NCI-H526 (cell line): Measurements from ENCODE around the gene MCHR1.
"Not testable (repeated sequence)": the region's sequence is repeated elsewhere in the genome, so short reads cannot be mapped to it uniquely, and the experiment has no call there.

Source experiments
- DNase-seq, 2 experiments: peaks; one replicate each; lab custom pipeline; 2025; lab: John Stamatoyannopoulos, UW

The MCHR1 gene

DNA sequence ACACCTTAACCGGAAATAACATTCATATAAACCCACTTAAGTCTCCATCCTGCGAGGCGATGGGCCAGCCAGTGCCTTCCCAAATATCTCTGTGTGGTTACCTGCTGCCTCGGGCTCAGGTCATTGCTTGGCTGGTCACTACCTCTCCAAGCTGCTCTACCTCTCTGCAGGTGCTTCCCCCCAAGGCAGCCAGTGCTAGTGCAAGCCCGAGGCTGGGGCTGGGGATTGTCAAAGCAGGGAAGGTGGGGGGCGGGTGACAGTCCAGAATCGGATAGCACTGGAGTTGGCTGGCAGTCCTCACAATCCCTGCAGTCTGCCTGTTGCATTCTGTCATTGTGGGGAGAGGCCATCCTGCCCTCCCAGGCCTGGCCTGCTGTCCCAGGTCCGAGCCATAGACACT lies 11.1 kb downstream of the MCHR1 start:
- DNase-seq, result no peak

GRCh38 chr22:40691532-40691931 lies 12.2 kb downstream of the MCHR1 start:
- no peak for DNase-seq

DNA sequence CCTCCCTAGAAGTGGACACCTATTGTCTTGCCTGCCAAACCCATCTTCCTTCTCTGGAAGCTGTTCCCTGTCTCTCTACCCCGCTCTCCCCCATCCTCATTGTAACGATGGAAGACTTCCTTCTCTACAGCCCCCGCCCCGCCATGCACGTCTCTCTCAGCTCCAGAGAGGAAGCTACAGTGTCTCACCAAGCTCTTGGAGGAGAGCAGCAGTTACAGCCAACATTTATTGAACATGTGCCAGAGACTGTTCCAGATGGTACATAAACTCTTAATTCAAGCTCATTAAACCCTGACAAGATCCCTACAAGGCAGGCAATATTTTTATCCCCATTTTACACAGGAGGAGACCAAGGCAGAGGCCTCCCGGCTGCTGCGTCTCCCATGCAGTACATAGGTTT lies 15.1 kb downstream of the MCHR1 start:
- no peak for DNase-seq

DNA sequence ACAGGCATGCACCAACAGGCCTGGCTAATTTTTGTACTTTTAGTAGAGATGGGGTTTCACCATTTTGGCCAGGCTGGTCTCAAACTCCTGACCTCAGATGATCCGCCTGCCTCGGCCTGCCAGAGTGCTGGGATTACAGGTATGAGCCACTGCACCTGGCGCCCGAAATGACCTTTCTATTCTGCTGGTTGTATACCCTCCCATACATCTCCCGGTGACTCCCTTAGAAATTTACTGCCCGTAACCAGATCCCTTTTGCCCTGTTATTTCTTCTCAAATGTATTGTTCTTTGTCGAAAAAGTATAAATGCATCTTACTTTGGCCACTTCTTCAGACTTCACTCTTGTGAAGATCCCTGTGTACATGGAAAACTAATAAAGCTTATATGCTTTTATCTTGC lies 22.0 kb downstream of the MCHR1 start:
- no peak for DNase-seq

DNA sequence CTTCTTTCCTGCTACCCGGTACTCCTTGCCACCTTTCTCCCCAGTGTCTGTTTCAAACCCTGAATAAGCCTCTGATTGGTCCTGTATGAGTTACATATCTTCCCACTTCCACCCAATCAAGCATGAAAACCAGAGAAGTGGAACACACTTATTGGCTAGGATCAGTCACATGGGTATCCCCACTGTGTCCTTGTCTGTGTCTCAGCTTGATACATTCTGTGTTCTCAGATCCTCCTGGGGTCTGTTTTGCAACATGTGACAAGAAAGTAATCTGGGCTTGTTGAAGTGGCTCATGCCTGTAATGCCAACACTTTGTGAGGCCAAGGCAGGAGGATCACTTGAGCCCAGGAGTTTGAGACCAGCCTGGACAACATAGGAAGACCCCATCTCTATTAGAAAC lies 23.9 kb downstream of the MCHR1 start:
- DNase-seq, result no peak

DNA sequence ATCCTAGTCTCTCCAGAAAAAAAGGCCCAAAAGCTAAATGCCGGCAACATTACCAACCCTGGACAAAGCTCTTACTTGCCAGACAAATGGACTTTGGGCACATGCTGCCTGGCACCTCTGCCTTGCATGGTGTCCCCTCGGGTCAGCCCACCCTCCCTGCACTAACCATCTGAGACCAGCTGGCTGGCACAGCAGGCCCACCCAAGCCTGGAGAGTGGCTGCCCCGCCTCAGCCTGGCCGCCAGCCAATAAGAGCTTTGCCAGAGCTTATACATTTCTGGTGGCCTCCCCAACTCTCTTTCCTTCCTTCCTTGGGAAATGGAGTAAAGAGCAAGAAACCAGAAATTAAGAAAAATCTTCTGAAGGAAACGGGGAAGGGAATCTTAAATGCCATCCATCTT lies 24.5 kb downstream of the MCHR1 start:
- DNase-seq, result no peak

GRCh38 chr22:40705918-40706682 lies 26.8 kb downstream of the MCHR1 start:
- DNase-seq, result no peak

DNA sequence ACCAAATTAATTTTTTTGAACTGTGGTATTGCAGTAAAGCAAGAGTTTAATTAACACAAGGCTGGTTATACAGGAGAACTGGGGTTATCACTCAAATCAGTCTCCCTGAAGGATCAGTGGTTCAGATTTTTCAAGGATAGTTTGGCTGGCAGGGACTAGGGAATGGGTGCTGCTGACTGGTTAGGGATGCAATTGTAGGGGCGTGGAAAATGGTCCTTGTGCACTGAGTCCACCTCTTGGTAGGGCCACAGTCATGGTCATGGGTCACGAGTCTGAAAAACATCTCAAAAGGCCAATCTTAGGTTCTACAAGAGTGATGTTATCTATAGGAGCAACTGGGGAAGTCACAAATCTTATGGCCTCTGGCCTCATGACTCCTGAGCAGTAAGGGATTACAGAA lies 27.9 kb downstream of the MCHR1 start:
- no peak for DNase-seq

DNA sequence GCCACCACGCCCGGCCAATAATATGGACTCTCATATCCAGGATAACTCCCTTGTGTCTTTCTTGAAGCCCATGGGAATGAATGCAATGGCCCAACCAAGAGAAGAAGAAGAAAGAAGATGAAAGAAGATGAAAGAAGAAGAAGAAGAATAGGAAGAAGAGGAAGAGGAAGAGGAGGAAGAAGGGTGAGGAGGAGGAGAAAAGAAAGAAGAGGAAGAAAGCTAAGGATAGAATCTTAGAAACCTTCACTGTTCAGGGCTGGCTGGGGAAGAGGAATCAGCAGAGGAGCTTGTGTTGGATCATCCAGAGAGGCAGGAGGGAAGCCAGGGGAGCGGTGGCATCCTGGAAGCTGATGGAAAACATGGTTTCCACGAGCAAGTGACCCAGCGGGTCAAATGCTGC lies 28.9 kb downstream of the MCHR1 start:
- no peak for DNase-seq

GRCh38 chr22:40709752-40710413 lies 30.6 kb downstream of the MCHR1 start:
- no peak for DNase-seq

DNA sequence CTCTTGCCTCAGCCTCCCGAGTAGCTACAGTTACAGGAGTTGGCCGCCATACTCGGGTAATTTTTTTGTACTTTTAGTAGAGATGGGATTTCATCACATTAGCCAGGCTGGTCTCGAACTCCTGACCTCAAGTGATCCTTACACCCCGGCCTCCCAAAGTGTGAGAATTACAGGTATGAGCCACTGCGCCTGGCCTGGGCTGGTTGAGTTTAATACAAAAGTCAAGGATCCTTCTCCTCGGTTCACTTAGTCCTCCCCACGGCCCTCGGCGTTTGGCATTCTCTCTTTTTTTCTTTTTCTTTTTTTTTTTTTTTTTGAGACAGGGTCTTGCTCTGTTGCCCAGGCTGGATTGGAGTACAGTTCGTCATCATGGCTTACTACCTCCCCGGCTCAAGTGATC lies 33.0 kb downstream of the MCHR1 start:
- no peak for DNase-seq

- no peak for DNase-seq
Observed at GRCh38 chr22:40714499-40715337, 35.4 kb downstream of the MCHR1 start.

DNA sequence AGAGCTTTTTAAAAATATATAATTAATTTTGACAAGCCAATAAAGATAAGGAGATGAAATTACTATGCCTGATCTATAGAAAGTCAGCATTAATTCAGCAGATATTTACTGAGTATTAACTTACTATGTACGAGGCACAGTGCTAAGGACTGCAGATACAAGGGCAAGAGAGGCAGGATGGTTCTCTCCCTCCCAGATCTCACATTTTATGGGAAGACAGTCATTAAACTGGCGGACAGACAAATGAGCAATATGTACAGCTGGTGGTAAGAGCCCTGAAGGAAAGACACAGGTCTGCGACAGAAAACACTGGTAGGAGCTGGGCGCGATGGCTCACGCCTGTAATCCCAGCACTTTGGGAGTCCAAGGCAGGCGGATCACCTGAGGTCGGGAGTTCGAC lies 36.8 kb downstream of the MCHR1 start:
- no peak for DNase-seq

GRCh38 chr22:40717657-40718056 lies 38.4 kb downstream of the MCHR1 start:
- DNase-seq, result not testable (repeated sequence)

GRCh38 chr22:40718250-40719204 lies 39.2 kb downstream of the MCHR1 start:
- DNase-seq, result no peak

DNA sequence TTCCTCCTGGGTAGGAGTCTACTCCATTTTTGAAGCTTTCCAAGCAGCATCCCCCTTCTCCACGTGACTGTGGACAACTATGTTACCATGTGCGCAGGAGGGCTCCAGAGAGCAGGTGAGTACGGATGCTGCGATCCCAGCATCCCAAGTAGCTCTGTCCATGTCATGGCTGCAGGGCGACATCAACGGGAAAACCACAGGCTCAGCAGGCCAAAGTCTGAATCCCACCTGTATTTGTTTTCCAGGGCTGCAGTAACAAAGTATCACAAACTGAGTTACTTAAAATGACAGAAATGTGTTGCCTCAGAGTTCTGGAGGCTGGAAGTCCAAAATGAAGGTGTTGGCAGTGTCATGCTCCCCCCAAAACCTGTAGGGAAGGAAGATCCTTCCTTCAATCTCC lies 40.3 kb downstream of the MCHR1 start:
- DNase-seq, result no peak

DNA sequence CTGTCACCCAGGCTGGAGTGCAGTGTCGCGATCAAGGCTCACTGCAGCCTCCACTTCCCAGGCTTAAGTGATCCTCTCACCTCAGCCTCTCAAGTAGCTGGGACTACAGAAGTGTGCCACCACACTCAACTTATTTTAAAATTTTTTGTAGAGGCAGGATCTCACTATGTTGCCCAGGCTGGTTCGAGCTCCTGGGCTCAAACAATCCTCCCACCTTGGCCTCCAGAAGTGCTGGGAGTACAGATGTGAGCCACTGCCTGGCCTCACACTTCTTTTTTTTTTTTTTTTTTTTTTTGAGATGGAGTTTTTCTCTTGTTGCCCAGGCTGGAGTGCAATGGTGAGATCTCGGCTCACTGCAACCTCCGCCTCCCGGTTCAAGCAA lies 40.9 kb downstream of the MCHR1 start:
- DNase-seq, result not testable (repeated sequence)

- no peak for DNase-seq
Observed at GRCh38 chr22:40720538-40721256, 41.4 kb downstream of the MCHR1 start.

- no peak for DNase-seq
Observed at GRCh38 chr22:40721266-40721665, 42.0 kb downstream of the MCHR1 start.

DNA sequence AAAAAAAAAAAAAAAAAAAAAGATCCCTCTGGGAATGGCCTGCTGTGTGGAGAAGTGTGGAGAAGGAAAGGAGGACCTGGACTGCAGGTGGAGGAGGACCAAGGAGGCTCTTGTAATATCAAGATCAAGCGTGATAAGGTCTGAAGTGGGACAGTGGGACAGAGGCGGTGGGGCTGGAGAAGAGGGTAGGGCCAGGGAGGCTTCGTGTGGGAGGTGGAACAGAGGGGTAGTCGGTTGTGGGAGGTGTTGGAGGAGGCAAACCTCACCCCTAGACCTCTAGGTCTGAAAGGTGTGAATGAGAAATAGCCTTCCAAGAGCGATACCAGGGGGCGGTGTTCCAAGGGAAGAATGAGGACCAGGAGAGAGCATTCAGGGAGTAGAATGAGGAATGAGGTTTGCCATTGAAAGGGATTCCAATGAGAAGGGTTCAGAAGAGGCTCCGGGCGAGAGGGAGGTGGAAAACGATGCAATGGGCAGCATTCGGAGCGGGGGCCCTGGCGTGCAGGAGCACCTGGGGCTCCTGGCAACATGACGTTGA lies 44.2 kb downstream of the MCHR1 start:
- DNase-seq, result no peak

- no peak for DNase-seq
Observed at GRCh38 chr22:40726514-40726913, 47.2 kb downstream of the MCHR1 start.
